ENCODE measurements around the gene OTUB1. TPM values are rescaled to one million over a fixed set of nuclear protein-coding genes. Genes with fewer than 3 reads are reported as not detected.

Gene OTUB1
- total and polyA plus RNA-seq, 2 experiments from 2014 or later: 48.3 to 123 TPM

DNA sequence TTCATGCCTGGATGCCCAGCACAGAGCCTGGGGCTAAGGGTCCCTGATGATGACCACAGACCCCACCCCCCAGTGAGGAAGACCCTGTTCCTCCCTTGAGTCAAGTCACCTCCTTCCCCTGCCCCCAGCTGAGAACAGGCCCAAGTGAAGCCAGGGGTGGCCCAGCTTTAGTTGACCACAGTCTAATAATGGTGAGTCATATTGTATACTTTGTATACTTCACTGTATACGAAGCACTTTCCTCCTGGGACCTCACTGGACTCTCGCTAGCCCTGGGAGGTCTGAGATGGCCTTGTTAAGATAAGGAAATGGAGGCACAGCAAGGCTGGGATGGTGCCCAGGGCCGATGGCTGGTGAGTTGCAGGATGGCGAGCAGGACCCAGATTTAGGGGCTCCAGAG, 45.8 kb downstream of the OTUB1 start:
- Histone ChIP-seq H3K9ac (no peak overlapping the region), H4K20me1 (ENCODE audit: insufficient read depth) (no peaks in the 10 kb centered on the region), H3K4me3 (no peak overlapping the region), H3K4me2 (ENCODE audit: unreplicated experiment) (no peak overlapping the region), H3K9me3 (ENCODE audit: low read depth) (no peaks in the 10 kb centered on the region), H2AFZ (no peak overlapping the region), H3K79me2 (ENCODE audit: insufficient read depth) (no peaks in the 10 kb centered on the region), H3K27ac (no peak overlapping the region), H3K9me2 (ENCODE audit: insufficient read depth) (no peaks in the 10 kb centered on the region), H3F3A (ENCODE audit: insufficient read depth) (no peaks in the 10 kb centered on the region), H3K4me1 (ENCODE audit: insufficient read depth) (no peaks in the 10 kb centered on the region), H3K36me3 (ENCODE audit: low read depth) (no peaks in the 10 kb centered on the region), H3K27me3 (replicated peaks; ENCODE audit: insufficient read depth) (peaks cover 16% of the 10 kb centered on the region)
- no peak for TF ChIP-seq EZH2phosphoT487 (IDR thresholded peaks at IDR 0.05; ENCODE audit: insufficient read depth, low read depth)
- no peak for TF ChIP-seq EZH2 (IDR thresholded peaks at IDR 0.05; ENCODE audit: insufficient read depth, poor library complexity, severe bottlenecking)
- WGBS, 2 experiments (ENCODE audit: low coverage in 1 of 2, low lambda C conversion rate in 2 of 2, missing lambda C conversion rate in 2 of 2): 56 to 70% methylated on average over 4 of the region's 4 CpGs
- in situ Hi-C loops (cut with MboI): no loop called here
- peak; percentile 21 for DNase-seq

DNA sequence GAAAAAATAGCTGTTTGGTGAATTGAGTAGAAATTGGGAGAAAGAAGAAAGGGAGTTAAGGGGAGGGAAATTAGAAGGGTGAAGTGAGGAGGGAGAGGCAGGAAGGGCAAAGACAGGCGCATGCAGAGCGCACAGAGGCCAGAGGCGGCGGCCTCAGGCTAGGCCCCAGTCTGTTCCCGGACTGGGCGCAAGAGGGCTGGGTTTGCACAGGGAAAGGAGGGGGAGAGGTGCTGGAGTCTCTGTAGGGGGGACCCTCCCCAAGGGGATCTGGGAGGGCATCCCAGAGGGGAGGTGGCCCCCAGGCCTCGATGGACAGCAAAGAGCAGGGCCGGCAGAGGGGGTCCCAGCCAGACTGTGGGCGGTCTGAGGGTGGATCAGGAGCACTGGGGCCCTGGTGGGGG, 48.2 kb downstream of the OTUB1 start:
- 86 to 94% methylated on average over 7 to 9 of the region's 9 CpGs for WGBS, 2 experiments (ENCODE audit: low coverage in 1 of 2, low lambda C conversion rate in 2 of 2, missing lambda C conversion rate in 2 of 2)
- no peak for TF ChIP-seq EZH2 (IDR thresholded peaks at IDR 0.05; ENCODE audit: insufficient read depth, poor library complexity, severe bottlenecking)
- Histone ChIP-seq H3K9me2 (ENCODE audit: insufficient read depth) (no peaks in the 10 kb centered on the region), H3K79me2 (ENCODE audit: insufficient read depth) (no peaks in the 10 kb centered on the region), H3K4me3 (no peak overlapping the region), H3K4me2 (ENCODE audit: unreplicated experiment) (no peak overlapping the region), H3K36me3 (ENCODE audit: low read depth) (no peaks in the 10 kb centered on the region), H3F3A (ENCODE audit: insufficient read depth) (no peaks in the 10 kb centered on the region), H3K4me1 (ENCODE audit: insufficient read depth) (no peaks in the 10 kb centered on the region), H3K27ac (no peak overlapping the region), H3K9ac (no peak overlapping the region), H3K27me3 (replicated peaks; ENCODE audit: insufficient read depth) (peaks cover 16% of the 10 kb centered on the region), H2AFZ (no peak overlapping the region), H4K20me1 (ENCODE audit: insufficient read depth) (no peaks in the 10 kb centered on the region), H3K9me3 (ENCODE audit: low read depth) (no peaks in the 10 kb centered on the region)
- no peak for DNase-seq
- in situ Hi-C loops (cut with MboI): no loop called here

DNA sequence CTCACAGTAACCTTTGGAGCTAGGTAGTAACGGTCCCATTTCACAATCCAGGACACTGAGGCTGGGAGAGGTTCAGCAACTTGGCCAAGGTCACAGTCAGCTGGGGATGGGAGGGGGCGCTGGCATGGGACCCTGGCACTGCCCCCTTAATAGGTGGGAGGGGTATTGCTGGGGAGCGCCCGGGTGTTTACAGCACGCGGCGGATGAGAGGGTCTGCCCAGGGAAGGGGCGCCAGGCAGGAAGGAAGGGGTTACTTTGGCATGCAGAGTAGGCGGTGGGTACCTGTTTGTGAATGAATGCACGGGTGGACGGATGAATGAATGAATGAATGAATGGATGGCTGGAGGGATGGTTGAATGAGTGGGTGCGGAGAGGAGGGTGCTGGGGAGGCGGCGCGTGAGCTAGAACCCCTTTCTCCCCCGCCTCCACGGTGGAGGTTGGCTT, 48.9 kb downstream of the OTUB1 start:
- TF ChIP-seq EZH2phosphoT487 (IDR thresholded peaks at IDR 0.05; ENCODE audit: insufficient read depth, low read depth) (0 out of 2 replicates have a peak, but pooled peaks have one; percentile 43), EZH2 (IDR thresholded peaks at IDR 0.05; ENCODE audit: insufficient read depth, poor library complexity, severe bottlenecking) (peak; percentile 71)
- no peaks in the 10 kb centered on the region for H3K9me3 ChIP-seq (ENCODE audit: low read depth)
- H2AFZ ChIP-seq: no peak overlapping the region
- no peaks in the 10 kb centered on the region for H3K36me3 ChIP-seq (ENCODE audit: low read depth)
- WGBS, 2 experiments (ENCODE audit: low coverage in 1 of 2, low lambda C conversion rate in 2 of 2, missing lambda C conversion rate in 2 of 2): 16 to 21% methylated on average over 12 to 17 of the region's 17 CpGs
- H3K4me3 ChIP-seq: no peak overlapping the region
- peaks cover 16% of the 10 kb centered on the region for H3K27me3 ChIP-seq (replicated peaks; ENCODE audit: insufficient read depth)
- in situ Hi-C loops (cut with MboI): no loop called here
- DNase-seq: no peak
- H3K9ac ChIP-seq: no peak overlapping the region
- H3K9me2 ChIP-seq (ENCODE audit: insufficient read depth): no peaks in the 10 kb centered on the region
- H3K27ac ChIP-seq: no peak overlapping the region
- no peaks in the 10 kb centered on the region for H3F3A ChIP-seq (ENCODE audit: insufficient read depth)
- H3K4me2 ChIP-seq (ENCODE audit: unreplicated experiment): no peak overlapping the region
- H3K4me1 ChIP-seq (ENCODE audit: insufficient read depth): no peaks in the 10 kb centered on the region
- H3K79me2 ChIP-seq (ENCODE audit: insufficient read depth): no peaks in the 10 kb centered on the region
- H4K20me1 ChIP-seq (ENCODE audit: insufficient read depth): no peaks in the 10 kb centered on the region

DNA sequence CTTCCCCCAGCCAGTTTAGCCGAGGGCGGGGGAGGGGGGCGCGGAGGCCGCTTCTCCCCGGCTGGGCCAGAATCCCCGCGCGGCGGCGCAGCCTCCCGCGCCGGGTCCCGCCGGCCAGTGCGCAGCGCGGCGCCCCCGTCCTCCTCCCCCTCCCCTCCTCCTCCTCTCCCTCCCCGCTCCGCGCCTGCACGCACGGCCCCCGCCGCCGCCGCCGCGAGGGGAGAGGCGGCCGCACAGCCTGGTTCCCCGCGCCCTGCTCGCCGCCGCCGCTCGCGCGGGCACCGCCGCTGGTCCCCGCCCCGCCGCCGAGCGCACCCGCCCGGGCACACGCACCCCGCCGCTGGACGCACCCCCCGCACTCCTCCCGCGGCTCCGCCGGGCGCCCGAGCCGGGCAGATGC, 49.3 kb downstream of the OTUB1 start, which contains the start of gene FLRT1:
Gene FLRT1 (plus strand): TSS at position 356 of the 400 bp plus-strand sequence. CDS start 80,337 bp downstream, outside the sequence.
- H3K9ac ChIP-seq: no peak within 1 kb of the TSS
- H3K27me3 ChIP-seq (replicated peaks; ENCODE audit: insufficient read depth): peaks cover 16% of the 10 kb centered on the region
- 2% methylated on average over 48 of the region's 64 CpGs; no CpG with 5 or more reads in 1 of the 2 experiments for WGBS, 2 experiments (ENCODE audit: low coverage in 1 of 2, low lambda C conversion rate in 2 of 2, missing lambda C conversion rate in 2 of 2)
- H3K79me2 ChIP-seq (ENCODE audit: insufficient read depth): no peaks in the 10 kb centered on the region
- peak within 1 kb of the TSS; percentile 69 for H3K4me3 ChIP-seq
- in situ Hi-C loops (cut with MboI): no loop called here
- no peaks in the 10 kb centered on the region for H3K9me3 ChIP-seq (ENCODE audit: low read depth)
- H3K4me2 ChIP-seq (ENCODE audit: unreplicated experiment): peak within 1 kb of the TSS; percentile 80
- DNase-seq: peak; percentile 38
- H4K20me1 ChIP-seq (ENCODE audit: insufficient read depth): no peaks in the 10 kb centered on the region
- H3K9me2 ChIP-seq (ENCODE audit: insufficient read depth): no peaks in the 10 kb centered on the region
- TF ChIP-seq EZH2 (IDR thresholded peaks at IDR 0.05; ENCODE audit: insufficient read depth, poor library complexity, severe bottlenecking): no peak
- no peak for TF ChIP-seq EZH2phosphoT487 (IDR thresholded peaks at IDR 0.05; ENCODE audit: insufficient read depth, low read depth)
- H3F3A ChIP-seq (ENCODE audit: insufficient read depth): no peaks in the 10 kb centered on the region
- H2AFZ ChIP-seq: 0 out of 2 replicates have a peak within 1 kb of the TSS, but pooled peaks have one; percentile 50
- no peaks in the 10 kb centered on the region for H3K4me1 ChIP-seq (ENCODE audit: insufficient read depth)
- H3K27ac ChIP-seq: no peak within 1 kb of the TSS
- H3K36me3 ChIP-seq (ENCODE audit: low read depth): no peaks in the 10 kb centered on the region
